Fibroblast of lung (primary cell): ENCODE measurements around the gene EML4.

Source experiments
- CTCF ChIP-seq, 2 donors: IDR thresholded peaks in 1 of 2; conservative IDR thresholded peaks in 1 of 2; 1 replicate in 1 of 2; 2 replicates in 1 of 2; pipeline ENCODE4 v1.5.1; 2011 to 2012; ENCODE audit warnings: low read length in 2 of 2, control low read depth in 1 of 2, inconsistent platforms in 1 of 2, low read depth in 1 of 2, mild to moderate bottlenecking in 1 of 2
- EZH2 ChIP-seq: IDR thresholded peaks from 2 replicates; pipeline ENCODE4 v1.5.1; 2012; ENCODE audit warnings: low read length, control low read depth, mild to moderate bottlenecking; ENCODE audit errors: missing control alignments

- TF ChIP-seq EZH2: no peak
- no peak for TF ChIP-seq CTCF (conservative IDR thresholded peaks at IDR 0.05 in 1 of 2, IDR thresholded peaks at IDR 0.05 in 1 of 2; ENCODE audit: low read depth in 1 of 2, low read length in 2 of 2)
Observed at GRCh38 chr2:42281416-42282081, 112.4 kb downstream of the EML4 start.
